Activated naive CD8-positive, alpha-beta T cell treated with anti-CD3 and anti-CD28 coated beads, Interleukin-2, amount 10 ng/mL, durations not matched to agents 7 days and 5 days (primary cell): Measurements from ENCODE around the gene GPR155. TPM values are rescaled to one million over a fixed set of nuclear protein-coding genes. Genes with fewer than 3 reads are reported as not detected.
"Not testable (repeated sequence)": the region's sequence is repeated elsewhere in the genome, so short reads cannot be mapped to it uniquely, and the experiment has no call there.

Experiments
- ATAC-seq: fragments of 150-1000 bp; cut with Tn5 transposase; one replicate; pipeline ENCODE4 v1.10.0; 2021; ENCODE audit warnings: low read depth, moderate library complexity
- POLR2A ChIA-PET: fragments of 350-600 bp; sonication (Branson Sonifier 250); formaldehyde crosslinking; loops from one replicate; lab custom pipeline; 2021; ENCODE audit warnings: antibody characterized with exemption; lab: Charles Lee
- DNase-seq: peaks from one replicate; pipeline ENCODE4 v3.0.0; 2021
- H3K27ac Mint-ChIP-seq: one replicate; pipeline ENCODE4 v1.8.0; 2022; ENCODE audit warnings: mild to moderate bottlenecking, mixed read lengths
- H3K27me3 Mint-ChIP-seq: one replicate; pipeline ENCODE4 v1.8.0; 2022; ENCODE audit warnings: mild to moderate bottlenecking, moderate library complexity, mixed read lengths
- H3K36me3 Mint-ChIP-seq: one replicate; pipeline ENCODE4 v1.8.0; 2021; ENCODE audit warnings: mild to moderate bottlenecking, mixed read lengths
- H3K4me1 Mint-ChIP-seq: one replicate; pipeline ENCODE4 v1.8.0; 2021; ENCODE audit warnings: mixed read lengths
- H3K4me3 Mint-ChIP-seq: one replicate; pipeline ENCODE4 v1.8.0; 2022; ENCODE audit warnings: mild to moderate bottlenecking, moderate library complexity, mixed read lengths
- H3K9me3 Mint-ChIP-seq: one replicate; pipeline ENCODE4 v1.8.0; 2021; ENCODE audit warnings: mixed read lengths
- total RNA-seq, 2 experiments: library from RNA; stranded (reverse); gene quantifications; one replicate each; pipeline ENCODE4 v1.2.3, GENCODE V29; 2021

Gene GPR155
- total RNA-seq, 2 experiments from 2014 or later, result 24.3 to 25.8 TPM

DNA sequence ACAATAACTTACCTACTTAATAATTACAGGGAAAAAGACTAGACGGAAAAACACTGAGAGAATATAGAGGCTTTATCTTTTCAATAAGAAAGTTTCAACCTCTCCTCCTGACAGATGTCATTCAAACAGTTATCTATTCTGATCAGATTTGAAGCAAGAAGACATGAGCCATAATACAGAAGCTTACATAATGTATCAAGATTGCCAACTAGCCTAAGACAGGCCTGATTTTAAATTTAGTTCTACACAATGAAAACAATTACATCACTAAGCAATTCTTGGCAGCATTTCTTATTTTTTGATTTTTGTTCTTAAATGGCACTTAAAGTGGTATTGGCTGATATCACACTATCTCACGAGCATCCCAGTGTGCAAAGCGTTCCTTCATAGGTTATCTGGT lies 41.6 kb downstream of the GPR155 start:
- ATAC-seq (no peak), DNase-seq (no peak)
- H3K27ac Mint-ChIP-seq, result no peak overlapping the region
- no peaks in the 10 kb centered on the region for H3K9me3 Mint-ChIP-seq
- no peak overlapping the region for H3K4me3 Mint-ChIP-seq
- H3K27me3 Mint-ChIP-seq, result no peaks in the 10 kb centered on the region
- POLR2A ChIA-PET, result no interaction called here
- H3K36me3 Mint-ChIP-seq, result peaks cover 29% of the 10 kb centered on the region
- H3K4me1 Mint-ChIP-seq, result no peaks in the 10 kb centered on the region

DNA sequence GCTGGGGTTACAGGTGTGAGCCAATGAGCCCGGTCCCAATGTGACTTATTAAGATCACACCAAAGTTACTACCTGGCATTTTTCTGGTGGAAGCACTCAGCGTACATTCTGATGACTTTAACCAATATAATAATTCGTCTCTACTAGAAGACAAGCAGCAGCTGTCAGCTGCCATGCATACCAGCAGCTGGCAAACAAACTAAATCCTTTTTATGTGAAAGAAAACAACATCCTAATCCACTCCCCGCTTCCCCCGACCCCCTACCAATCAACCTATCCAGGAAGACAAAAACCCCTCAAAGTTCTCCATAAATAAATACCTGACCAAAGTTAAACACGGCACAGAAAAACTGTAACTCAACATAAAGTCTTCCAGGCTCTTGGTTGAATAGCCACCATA lies 42.1 kb downstream of the GPR155 start:
- Mint-ChIP-seq H3K4me3 (no peak overlapping the region), H3K9me3 (no peaks in the 10 kb centered on the region), H3K27ac (no peak overlapping the region), H3K27me3 (no peaks in the 10 kb centered on the region), H3K36me3 (peaks cover 24% of the 10 kb centered on the region), H3K4me1 (no peaks in the 10 kb centered on the region)
- ATAC-seq (no peak), DNase-seq (no peak)
- POLR2A ChIA-PET, result no interaction called here

DNA sequence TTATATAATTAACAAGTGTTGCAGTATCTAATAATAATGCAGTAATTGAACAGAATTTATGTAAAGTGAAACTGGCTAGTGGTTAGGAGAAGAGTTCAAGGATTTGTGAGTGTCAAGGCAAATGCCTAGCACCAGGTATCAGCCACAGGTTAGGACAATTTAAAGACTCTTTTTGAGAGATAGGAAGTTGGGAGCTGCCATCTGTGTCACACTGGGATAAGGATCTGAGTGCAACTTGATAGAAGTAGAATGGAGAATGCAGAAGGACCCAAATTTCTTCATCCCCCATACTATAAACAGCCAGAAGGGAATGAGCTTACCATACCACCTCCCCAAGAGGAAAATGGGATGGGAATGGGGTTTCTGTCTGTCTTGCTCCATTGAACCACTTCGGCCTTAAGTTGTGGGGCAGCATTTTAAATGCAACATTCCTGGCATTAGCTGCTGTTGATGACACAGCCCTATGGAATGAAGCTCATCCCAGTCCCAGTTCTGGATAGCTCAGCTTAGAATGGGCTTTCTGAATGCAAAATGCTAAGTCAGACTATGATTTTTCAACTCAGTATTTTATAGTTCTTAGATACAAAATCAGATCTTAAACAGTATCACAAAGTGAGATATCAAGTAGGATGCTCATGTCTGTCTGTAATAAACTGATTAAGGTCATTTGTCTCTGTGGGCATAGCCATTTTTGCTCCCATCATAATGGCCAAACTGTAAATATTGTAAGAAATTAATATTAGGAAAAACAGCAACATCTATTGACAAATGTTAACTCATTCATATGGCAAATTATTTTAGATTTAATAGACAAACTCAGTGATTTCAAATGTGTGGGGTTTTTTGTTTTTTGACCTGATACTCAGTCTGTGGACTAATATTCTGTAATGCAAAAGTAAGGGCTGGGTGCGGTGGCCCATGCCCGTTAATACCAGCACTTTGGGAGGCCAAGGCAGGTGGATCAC lies 44.0 kb downstream of the GPR155 start:
- Mint-ChIP-seq H3K36me3 (peaks cover 13% of the 10 kb centered on the region), H3K27me3 (no peaks in the 10 kb centered on the region), H3K9me3 (no peaks in the 10 kb centered on the region), H3K27ac (no peak overlapping the region), H3K4me3 (no peak overlapping the region), H3K4me1 (no peaks in the 10 kb centered on the region)
- ATAC-seq (no peak), DNase-seq (no peak)
- POLR2A ChIA-PET, result no interaction called here

DNA sequence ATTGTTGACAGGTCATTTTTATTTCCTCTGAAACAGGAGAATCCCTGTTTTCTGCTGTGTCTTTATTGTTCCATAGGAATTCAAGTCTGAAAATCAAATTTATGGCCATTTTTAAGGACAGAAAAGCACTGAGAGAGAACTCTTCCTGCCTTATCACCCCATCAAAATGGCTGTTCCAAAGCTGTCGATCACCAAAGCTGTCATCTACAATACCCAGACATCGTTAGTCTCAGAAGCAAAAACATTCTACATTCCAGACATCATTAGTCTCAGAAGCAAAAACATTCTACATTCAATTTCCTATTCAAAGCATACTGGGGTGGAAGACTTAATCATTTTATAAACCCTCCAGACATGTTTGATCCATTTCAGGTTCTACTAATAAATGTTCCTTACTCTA lies 46.9 kb downstream of the GPR155 start:
- POLR2A ChIA-PET, result no interaction called here
- no peak overlapping the region for H3K27ac Mint-ChIP-seq
- no peaks in the 10 kb centered on the region for H3K9me3 Mint-ChIP-seq
- H3K4me3 Mint-ChIP-seq, result no peak overlapping the region
- ATAC-seq (no peak), DNase-seq (no peak)
- H3K36me3 Mint-ChIP-seq, result peaks cover 23% of the 10 kb centered on the region
- no peaks in the 10 kb centered on the region for H3K27me3 Mint-ChIP-seq
- H3K4me1 Mint-ChIP-seq, result no peaks in the 10 kb centered on the region

DNA sequence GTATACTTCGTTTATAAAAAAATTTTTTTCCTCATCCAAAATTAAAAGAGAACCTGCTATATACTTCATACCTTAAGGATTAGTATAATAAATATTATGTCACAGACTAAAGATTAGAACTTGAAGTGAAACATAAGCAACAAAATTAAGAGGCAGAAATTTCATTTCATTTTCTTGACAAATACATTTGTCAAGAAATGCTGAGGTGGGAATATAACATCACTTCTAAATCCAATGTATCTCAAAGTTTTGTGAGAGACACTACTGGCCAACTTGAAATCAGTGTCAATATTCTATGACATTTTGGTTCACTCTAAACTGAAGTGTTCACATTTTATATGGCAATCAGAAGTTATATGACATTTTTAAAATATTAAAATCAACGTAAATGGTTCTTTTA lies 47.5 kb downstream of the GPR155 start:
- Mint-ChIP-seq H3K36me3 (peaks cover 21% of the 10 kb centered on the region), H3K4me1 (no peaks in the 10 kb centered on the region), H3K9me3 (no peaks in the 10 kb centered on the region), H3K27ac (no peak overlapping the region), H3K27me3 (no peaks in the 10 kb centered on the region), H3K4me3 (no peak overlapping the region)
- POLR2A ChIA-PET, result no interaction called here
- no peak for DNase-seq
- ATAC-seq, result no peak

DNA sequence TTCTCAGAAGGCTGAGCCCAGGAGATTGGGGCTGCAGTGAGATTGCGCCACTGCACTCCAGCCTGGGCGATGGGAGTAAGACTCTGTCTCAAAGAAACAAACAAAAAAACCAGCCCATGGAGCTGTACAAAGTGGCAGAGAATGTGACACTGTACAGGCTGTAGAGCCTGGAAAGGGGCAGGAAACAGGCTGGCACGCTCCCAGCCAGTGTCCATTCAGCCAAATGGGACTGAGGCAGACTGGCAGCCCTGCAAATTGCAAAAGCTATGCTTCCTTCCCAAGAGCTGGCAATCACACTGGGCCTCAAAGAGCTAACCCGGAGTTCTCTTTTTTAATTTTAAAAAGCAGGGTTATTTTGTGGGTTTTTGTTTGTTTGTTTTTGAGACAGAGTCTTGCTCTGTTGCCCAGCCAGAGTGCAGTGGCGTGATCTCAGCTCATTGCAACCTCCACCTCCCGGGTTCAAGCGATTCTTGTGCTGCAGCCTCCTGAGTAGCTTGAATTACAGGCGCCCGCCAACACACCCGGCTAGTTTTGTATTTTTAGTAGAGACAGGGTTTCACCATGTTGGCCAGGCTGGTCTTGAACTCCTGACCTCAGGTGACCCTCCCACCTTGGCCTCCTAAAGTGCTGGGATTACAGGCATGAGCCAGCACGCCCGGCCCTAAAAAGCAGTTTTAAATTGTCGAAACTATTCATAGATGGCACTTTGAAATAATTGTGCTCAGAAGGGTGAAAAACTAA lies 48.5 kb downstream of the GPR155 start:
- Mint-ChIP-seq H3K36me3 (peaks cover 23% of the 10 kb centered on the region), H3K4me3 (no peak overlapping the region), H3K4me1 (no peaks in the 10 kb centered on the region), H3K27ac (no peak overlapping the region), H3K27me3 (no peaks in the 10 kb centered on the region), H3K9me3 (no peaks in the 10 kb centered on the region)
- POLR2A ChIA-PET, result no interaction called here
- DNase-seq, result no peak
- no peak for ATAC-seq

DNA sequence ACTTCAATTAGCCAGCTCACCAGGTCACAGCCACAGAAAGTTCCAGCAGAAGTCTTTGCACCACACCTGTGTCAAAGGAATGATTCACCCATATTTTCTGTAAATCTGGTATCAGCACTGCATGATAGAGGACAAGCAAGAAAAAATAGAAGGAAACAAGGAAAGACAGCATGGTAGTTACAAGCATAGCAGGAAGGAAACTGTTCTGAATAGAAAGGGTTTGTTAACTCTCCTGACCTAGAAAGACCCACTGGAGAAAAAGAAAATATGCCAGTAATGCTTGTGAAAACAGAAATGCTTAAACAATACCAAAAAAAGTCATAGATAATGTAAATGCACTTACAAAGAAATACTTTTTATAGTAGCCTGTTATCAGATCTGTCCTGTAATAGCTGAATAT lies 50.5 kb downstream of the GPR155 start:
- Mint-ChIP-seq H3K4me3 (no peak overlapping the region), H3K27ac (no peak overlapping the region), H3K4me1 (no peaks in the 10 kb centered on the region), H3K36me3 (peaks cover 23% of the 10 kb centered on the region), H3K27me3 (no peaks in the 10 kb centered on the region), H3K9me3 (no peaks in the 10 kb centered on the region)
- DNase-seq (no peak), ATAC-seq (no peak)
- POLR2A ChIA-PET, result no interaction called here

DNA sequence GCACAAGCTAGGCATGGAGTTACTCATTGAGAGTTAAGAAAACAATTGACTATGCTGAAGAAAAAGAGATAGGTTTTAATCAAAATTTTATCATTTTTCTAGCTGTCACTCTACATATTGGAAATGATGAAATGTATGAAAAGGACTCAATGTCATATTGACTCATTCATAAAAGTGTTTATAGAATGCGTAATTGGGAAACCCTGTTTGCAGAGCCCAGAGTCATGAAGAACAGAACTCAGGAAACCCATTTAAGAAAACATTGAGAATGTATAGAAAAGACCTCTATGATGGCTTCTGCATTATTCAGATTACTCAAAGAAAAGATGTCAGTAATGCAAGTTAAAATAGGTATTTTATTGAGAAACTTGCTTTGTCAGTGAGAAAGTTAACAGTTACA lies 54.9 kb downstream of the GPR155 start:
- H3K27me3 Mint-ChIP-seq, result no peaks in the 10 kb centered on the region
- H3K27ac Mint-ChIP-seq, result no peak overlapping the region

DNA sequence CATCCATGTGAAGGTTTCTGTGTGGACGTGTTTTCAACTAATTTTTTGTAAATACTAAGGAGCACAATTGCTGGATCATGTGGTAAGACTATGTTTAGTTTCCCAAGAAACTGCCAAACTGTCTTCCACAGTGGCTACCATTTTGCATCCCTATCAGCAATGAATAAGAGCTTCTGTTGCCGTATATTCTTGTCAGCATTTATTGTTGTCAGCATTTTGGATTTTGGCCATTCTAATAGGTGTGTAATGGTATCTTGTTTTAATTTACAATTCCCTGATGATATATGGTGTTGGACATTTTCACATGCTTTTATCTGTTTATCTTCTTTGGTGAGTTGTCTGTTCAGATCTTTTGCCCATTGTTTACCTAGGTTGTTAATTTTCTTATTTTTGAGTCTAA lies 56.8 kb downstream of the GPR155 start:
- no peaks in the 10 kb centered on the region for H3K4me1 Mint-ChIP-seq
- peaks cover 2% of the 10 kb centered on the region for H3K9me3 Mint-ChIP-seq
- POLR2A ChIA-PET, result interaction anchor here (0.7 kb wide), 2 partner anchors 262 to 307 kb away, joined by 3 read pairs; no protein-coding TSS in a partner anchor
- peaks cover 29% of the 10 kb centered on the region for H3K36me3 Mint-ChIP-seq
- DNase-seq (no peak), ATAC-seq (no peak)
- no peak overlapping the region for H3K4me3 Mint-ChIP-seq
- H3K27me3 Mint-ChIP-seq, result no peaks in the 10 kb centered on the region
- H3K27ac Mint-ChIP-seq, result no peak overlapping the region

More for the DNA sequence above, 54.9 kb downstream of the GPR155 start:
- Mint-ChIP-seq H3K9me3 (peaks cover 2% of the 10 kb centered on the region), H3K36me3 (peaks cover 36% of the 10 kb centered on the region), H3K4me1 (no peaks in the 10 kb centered on the region), H3K4me3 (no peak overlapping the region)
- ATAC-seq (no peak), DNase-seq (no peak)
- POLR2A ChIA-PET, result no interaction called here

DNA sequence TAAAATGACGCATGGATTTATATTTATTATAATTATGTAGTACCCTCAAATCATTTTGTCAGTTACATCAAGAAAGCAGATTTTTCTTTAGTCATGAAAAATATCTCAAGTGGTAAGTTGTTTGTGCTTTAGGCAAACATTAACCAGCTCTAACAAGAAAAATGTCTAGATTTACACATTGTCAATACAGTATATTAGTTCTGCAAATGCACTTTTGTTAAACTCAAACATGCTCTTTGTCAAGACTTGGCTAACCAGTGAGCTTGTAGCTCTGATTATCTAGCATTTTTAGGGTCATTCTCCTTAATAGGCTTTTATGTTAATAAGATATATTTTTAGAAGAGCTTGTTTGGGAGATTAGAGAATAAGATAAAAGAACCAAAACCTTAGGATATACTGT lies 58.6 kb downstream of the GPR155 start:
- Mint-ChIP-seq H3K27me3 (no peaks in the 10 kb centered on the region), H3K27ac (no peak overlapping the region), H3K4me3 (no peak overlapping the region), H3K9me3 (peaks cover 2% of the 10 kb centered on the region), H3K36me3 (peaks cover 27% of the 10 kb centered on the region), H3K4me1 (no peaks in the 10 kb centered on the region)
- ATAC-seq (no peak), DNase-seq (no peak)
- POLR2A ChIA-PET, result no interaction called here

DNA sequence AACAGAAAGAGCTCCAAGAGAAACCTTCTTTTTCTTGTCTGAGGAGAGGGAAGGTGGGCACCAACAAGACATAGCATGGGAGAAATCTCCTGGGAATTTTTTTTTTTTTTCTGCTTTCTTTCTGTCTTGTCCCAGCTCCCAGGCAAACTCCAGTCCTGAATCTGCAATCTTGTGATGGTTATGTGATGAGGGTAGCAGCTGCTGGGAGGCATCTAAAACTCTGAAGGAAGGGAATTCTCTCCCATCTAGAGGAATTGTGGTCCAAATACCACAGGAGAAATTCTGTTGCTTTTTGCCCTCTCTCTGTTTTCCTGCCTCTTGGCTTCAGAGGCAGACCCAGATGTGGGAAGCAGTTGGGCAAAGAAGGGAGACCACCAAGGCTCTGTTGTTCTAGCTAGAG lies 74.6 kb downstream of the GPR155 start:
- ATAC-seq, result no peak
- Mint-ChIP-seq H3K4me1 (peaks cover 5% of the 10 kb centered on the region), H3K36me3 (peaks cover 7% of the 10 kb centered on the region), H3K27me3 (no peaks in the 10 kb centered on the region), H3K9me3 (no peaks in the 10 kb centered on the region), H3K27ac (no peak overlapping the region), H3K4me3 (no peak overlapping the region)
- POLR2A ChIA-PET, result no interaction called here
- no peak for DNase-seq

DNA sequence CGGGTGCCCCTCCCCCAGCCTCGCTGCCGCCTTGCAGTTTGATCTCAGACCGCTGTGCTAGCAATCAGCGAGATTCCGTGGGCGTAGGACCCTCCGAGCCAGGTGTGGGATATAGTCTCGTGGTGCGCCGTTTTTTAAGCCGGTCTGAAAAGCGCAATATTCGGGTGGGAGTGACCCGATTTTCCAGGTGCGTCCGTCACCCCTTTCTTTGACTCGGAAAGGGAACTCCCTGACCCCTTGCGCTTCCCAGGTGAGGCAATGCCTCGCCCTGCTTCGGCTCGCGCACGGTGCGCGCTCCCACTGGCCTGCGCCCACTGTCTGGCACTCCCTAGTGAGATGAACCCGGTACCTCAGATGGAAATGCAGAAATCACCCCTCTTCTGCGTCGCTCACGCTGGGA lies 76.8 kb downstream of the GPR155 start:
- DNase-seq, H3K36me3 Mint-ChIP-seq, H3K27me3 Mint-ChIP-seq, POLR2A ChIA-PET, H3K4me1 Mint-ChIP-seq, H3K9me3 Mint-ChIP-seq, H3K27ac Mint-ChIP-seq, ATAC-seq: not testable (repeated sequence)
- H3K4me3 Mint-ChIP-seq, result peak overlapping the region; percentile 16

DNA sequence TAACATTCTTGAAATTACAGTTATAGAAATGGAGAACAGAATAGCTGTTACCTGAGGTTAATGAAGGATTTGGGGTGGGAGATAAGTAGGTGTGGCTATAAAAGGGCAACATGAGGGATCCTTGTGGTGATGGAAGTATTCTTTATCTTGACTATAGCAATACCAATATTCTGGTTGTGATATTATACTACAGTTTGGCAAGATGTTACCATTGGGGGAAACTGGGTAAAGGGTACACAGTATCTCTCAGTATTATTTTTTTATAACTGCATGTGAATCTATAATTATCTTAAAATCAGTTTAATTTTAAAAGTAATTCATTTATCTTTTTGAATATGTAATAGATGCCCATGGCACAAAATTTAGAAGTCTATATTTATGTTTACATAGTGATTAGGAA lies 83.2 kb downstream of the GPR155 start:
- Mint-ChIP-seq H3K9me3 (no peaks in the 10 kb centered on the region), H3K4me3 (no peak overlapping the region), H3K4me1 (peaks cover 2% of the 10 kb centered on the region), H3K27ac (no peak overlapping the region), H3K36me3 (peaks cover 15% of the 10 kb centered on the region), H3K27me3 (no peaks in the 10 kb centered on the region)
- ATAC-seq (no peak), DNase-seq (no peak)
- POLR2A ChIA-PET, result no interaction called here

DNA sequence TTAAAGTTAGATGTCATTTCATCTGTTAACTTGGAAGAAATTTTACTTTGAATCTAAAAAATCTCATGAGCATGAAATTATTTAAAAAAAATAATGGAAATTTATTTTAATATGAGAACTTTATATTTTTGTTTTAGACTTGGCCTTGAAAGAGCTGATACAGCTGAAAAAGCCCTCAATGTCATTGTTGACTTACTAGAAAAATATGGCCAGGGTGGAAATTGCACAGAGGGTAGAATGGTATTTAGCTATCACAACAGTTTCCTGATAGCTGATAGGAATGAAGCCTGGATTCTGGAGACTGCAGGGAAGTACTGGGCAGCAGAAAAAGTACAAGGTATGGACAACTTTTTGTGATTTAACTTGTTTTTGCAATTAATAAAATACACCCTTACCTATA lies 86.0 kb downstream of the GPR155 start:
- no peak for DNase-seq
- POLR2A ChIA-PET, result no interaction called here
- peaks cover 15% of the 10 kb centered on the region for H3K36me3 Mint-ChIP-seq
- peaks cover 8% of the 10 kb centered on the region for H3K4me1 Mint-ChIP-seq
- no peak for ATAC-seq
- no peak overlapping the region for H3K4me3 Mint-ChIP-seq
- H3K27me3 Mint-ChIP-seq, result no peaks in the 10 kb centered on the region
- no peaks in the 10 kb centered on the region for H3K9me3 Mint-ChIP-seq
- H3K27ac Mint-ChIP-seq, result no peak overlapping the region
